ENCODE data around the gene BCAS3. TPM values are rescaled to one million over a fixed set of nuclear protein-coding genes. Genes with fewer than 3 reads are reported as not detected.

BCAS3 gene
- polyA plus RNA-seq, 1 donor from 2014 or later, result 21.6 TPM

- TF ChIP-seq POLR2AphosphoS5 (IDR thresholded peaks at IDR 0.05), result no peak
- no peak for TF ChIP-seq EZH2 (IDR thresholded peaks at IDR 0.05; ENCODE audit: borderline replicate concordance, insufficient read depth, low read length, poor library complexity, severe bottlenecking)
- TF ChIP-seq SMC3 (conservative IDR thresholded peaks at IDR 0.05; ENCODE audit: poor library complexity), result no peak
- TF ChIP-seq MXI1 (conservative IDR thresholded peaks at IDR 0.05; ENCODE audit: poor library complexity, severe bottlenecking), result no peak
- no peak for TF ChIP-seq TAF1 (IDR thresholded peaks at IDR 0.05; ENCODE audit: low read depth)
- no peak for TF ChIP-seq EP300 (conservative IDR thresholded peaks at IDR 0.05; ENCODE audit: poor library complexity, severe bottlenecking)
- TF ChIP-seq RAD21 (conservative IDR thresholded peaks at IDR 0.05), result no peak
- TF ChIP-seq REST (IDR thresholded peaks at IDR 0.05; ENCODE audit: borderline replicate concordance), result no peak
- no peak for TF ChIP-seq CTCF (IDR thresholded peaks at IDR 0.05; ENCODE audit: poor library complexity, severe bottlenecking)
- H3K9me3 ChIP-seq (ENCODE audit: low read length), result peaks cover 3% of the 10 kb centered on the region
- no peak overlapping the region for H3K9ac ChIP-seq (ENCODE audit: low read length)
- H3K4me2 ChIP-seq (ENCODE audit: low read length), result no peak overlapping the region
- no peaks in the 10 kb centered on the region for H3F3A ChIP-seq (ENCODE audit: insufficient read depth, low read length, poor library complexity, severe bottlenecking)
- H3K9me2 ChIP-seq (ENCODE audit: insufficient read depth, low read length), result no peaks in the 10 kb centered on the region
- H2AFZ ChIP-seq (ENCODE audit: low read depth, low read length), result no peak overlapping the region
- H3K27me3 ChIP-seq (ENCODE audit: insufficient read depth, low read depth, low read length), result no peaks in the 10 kb centered on the region
- H4K20me1 ChIP-seq (ENCODE audit: insufficient read depth), result no peaks in the 10 kb centered on the region
- H3K27ac ChIP-seq (ENCODE audit: low read length), result no peak overlapping the region
- no peaks in the 10 kb centered on the region for H3K79me2 ChIP-seq (replicated peaks; ENCODE audit: insufficient read depth, low read length)
- no peak overlapping the region for H3K4me3 ChIP-seq (ENCODE audit: low read length)
- no peaks in the 10 kb centered on the region for H3K36me3 ChIP-seq (ENCODE audit: insufficient read depth, low read length)
These were observed 410.9 kb downstream of the BCAS3 start for GRCh38 chr17:61088556-61088955.

- H4K20me1 ChIP-seq (ENCODE audit: insufficient read depth), result no peaks in the 10 kb centered on the region
- H3K9ac ChIP-seq (ENCODE audit: low read length), result no peak overlapping the region
- H3K4me2 ChIP-seq (ENCODE audit: low read length), result no peak overlapping the region
- H3K79me2 ChIP-seq (replicated peaks; ENCODE audit: insufficient read depth, low read length), result no peaks in the 10 kb centered on the region
- H3K9me3 ChIP-seq (ENCODE audit: low read length), result peaks cover 3% of the 10 kb centered on the region
- no peak overlapping the region for H3K27ac ChIP-seq (ENCODE audit: low read length)
- no peaks in the 10 kb centered on the region for H3K9me2 ChIP-seq (ENCODE audit: insufficient read depth, low read length)
- TF ChIP-seq SMC3 (conservative IDR thresholded peaks at IDR 0.05; ENCODE audit: poor library complexity), result no peak
- no peak for TF ChIP-seq REST (IDR thresholded peaks at IDR 0.05; ENCODE audit: borderline replicate concordance)
- TF ChIP-seq EZH2 (IDR thresholded peaks at IDR 0.05; ENCODE audit: borderline replicate concordance, insufficient read depth, low read length, poor library complexity, severe bottlenecking), result no peak
- no peak for TF ChIP-seq EP300 (conservative IDR thresholded peaks at IDR 0.05; ENCODE audit: poor library complexity, severe bottlenecking)
- TF ChIP-seq CTCF (IDR thresholded peaks at IDR 0.05; ENCODE audit: poor library complexity, severe bottlenecking), result no peak
- no peak for TF ChIP-seq TAF1 (IDR thresholded peaks at IDR 0.05; ENCODE audit: low read depth)
- TF ChIP-seq MXI1 (conservative IDR thresholded peaks at IDR 0.05; ENCODE audit: poor library complexity, severe bottlenecking), result no peak
- TF ChIP-seq POLR2AphosphoS5 (IDR thresholded peaks at IDR 0.05), result no peak
- TF ChIP-seq RAD21 (conservative IDR thresholded peaks at IDR 0.05), result no peak
- H3K4me3 ChIP-seq (ENCODE audit: low read length), result no peak overlapping the region
- no peaks in the 10 kb centered on the region for H3K36me3 ChIP-seq (ENCODE audit: insufficient read depth, low read length)
- H2AFZ ChIP-seq (ENCODE audit: low read depth, low read length), result no peak overlapping the region
- H3F3A ChIP-seq (ENCODE audit: insufficient read depth, low read length, poor library complexity, severe bottlenecking), result no peaks in the 10 kb centered on the region
- no peaks in the 10 kb centered on the region for H3K27me3 ChIP-seq (ENCODE audit: insufficient read depth, low read depth, low read length)
These were observed 413.4 kb downstream of the BCAS3 start for GRCh38 chr17:61091096-61091495.
